HL-60 (cell line): ENCODE measurements around the gene RIPPLY1.

Experiments used
- GABPA ChIP-seq: IDR thresholded peaks from 2 replicates; pipeline ENCODE4 v1.6.1; 2012; ENCODE audit warnings: low read depth
- POLR2AphosphoS5 ChIP-seq: IDR thresholded peaks from 2 replicates; pipeline ENCODE4 v1.6.1; 2012; ENCODE audit warnings: low read depth
- TF ChIP-seq, protein P1 (sequence below): IDR thresholded peaks from one replicate; pipeline ENCODE4 v1.5.1; 2011; ENCODE audit warnings: low read length, control low read depth, inconsistent platforms; ENCODE audit not compliant: insufficient read depth
- TF ChIP-seq, protein P2 (sequence below): IDR thresholded peaks from 2 replicates; pipeline ENCODE4 v1.6.1; 2012; ENCODE audit warnings: low read depth; ENCODE audit not compliant: insufficient replicate concordance

DNA sequence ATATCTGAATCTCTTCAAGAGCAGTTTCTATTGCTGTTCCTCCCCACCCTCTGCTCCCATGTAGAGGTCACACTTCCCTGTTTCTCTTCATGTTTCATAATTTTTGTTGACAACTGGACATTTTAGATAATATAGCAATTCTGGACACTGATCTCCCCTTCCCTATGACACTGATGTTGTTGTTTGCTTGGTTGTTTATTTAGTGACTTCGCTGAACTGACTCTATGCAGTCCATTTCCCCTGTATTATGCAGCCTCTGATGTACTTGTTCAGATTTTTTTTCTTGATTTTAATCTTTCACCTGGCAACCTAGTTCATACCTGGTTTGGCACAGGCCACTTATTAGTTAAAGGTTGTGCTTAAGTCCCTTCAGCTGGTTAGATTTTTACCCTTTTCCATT, 46.2 kb upstream of the RIPPLY1 start:
- TF ChIP-seq, protein P1, sequence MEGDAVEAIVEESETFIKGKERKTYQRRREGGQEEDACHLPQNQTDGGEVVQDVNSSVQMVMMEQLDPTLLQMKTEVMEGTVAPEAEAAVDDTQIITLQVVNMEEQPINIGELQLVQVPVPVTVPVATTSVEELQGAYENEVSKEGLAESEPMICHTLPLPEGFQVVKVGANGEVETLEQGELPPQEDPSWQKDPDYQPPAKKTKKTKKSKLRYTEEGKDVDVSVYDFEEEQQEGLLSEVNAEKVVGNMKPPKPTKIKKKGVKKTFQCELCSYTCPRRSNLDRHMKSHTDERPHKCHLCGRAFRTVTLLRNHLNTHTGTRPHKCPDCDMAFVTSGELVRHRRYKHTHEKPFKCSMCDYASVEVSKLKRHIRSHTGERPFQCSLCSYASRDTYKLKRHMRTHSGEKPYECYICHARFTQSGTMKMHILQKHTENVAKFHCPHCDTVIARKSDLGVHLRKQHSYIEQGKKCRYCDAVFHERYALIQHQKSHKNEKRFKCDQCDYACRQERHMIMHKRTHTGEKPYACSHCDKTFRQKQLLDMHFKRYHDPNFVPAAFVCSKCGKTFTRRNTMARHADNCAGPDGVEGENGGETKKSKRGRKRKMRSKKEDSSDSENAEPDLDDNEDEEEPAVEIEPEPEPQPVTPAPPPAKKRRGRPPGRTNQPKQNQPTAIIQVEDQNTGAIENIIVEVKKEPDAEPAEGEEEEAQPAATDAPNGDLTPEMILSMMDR, result no peak
- TF ChIP-seq POLR2AphosphoS5 (no peak), GABPA (no peak)
- TF ChIP-seq, protein P2, sequence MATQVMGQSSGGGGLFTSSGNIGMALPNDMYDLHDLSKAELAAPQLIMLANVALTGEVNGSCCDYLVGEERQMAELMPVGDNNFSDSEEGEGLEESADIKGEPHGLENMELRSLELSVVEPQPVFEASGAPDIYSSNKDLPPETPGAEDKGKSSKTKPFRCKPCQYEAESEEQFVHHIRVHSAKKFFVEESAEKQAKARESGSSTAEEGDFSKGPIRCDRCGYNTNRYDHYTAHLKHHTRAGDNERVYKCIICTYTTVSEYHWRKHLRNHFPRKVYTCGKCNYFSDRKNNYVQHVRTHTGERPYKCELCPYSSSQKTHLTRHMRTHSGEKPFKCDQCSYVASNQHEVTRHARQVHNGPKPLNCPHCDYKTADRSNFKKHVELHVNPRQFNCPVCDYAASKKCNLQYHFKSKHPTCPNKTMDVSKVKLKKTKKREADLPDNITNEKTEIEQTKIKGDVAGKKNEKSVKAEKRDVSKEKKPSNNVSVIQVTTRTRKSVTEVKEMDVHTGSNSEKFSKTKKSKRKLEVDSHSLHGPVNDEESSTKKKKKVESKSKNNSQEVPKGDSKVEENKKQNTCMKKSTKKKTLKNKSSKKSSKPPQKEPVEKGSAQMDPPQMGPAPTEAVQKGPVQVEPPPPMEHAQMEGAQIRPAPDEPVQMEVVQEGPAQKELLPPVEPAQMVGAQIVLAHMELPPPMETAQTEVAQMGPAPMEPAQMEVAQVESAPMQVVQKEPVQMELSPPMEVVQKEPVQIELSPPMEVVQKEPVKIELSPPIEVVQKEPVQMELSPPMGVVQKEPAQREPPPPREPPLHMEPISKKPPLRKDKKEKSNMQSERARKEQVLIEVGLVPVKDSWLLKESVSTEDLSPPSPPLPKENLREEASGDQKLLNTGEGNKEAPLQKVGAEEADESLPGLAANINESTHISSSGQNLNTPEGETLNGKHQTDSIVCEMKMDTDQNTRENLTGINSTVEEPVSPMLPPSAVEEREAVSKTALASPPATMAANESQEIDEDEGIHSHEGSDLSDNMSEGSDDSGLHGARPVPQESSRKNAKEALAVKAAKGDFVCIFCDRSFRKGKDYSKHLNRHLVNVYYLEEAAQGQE, result no peak
